ENCODE results near the gene TMEM121.

Gene TMEM121

DNA sequence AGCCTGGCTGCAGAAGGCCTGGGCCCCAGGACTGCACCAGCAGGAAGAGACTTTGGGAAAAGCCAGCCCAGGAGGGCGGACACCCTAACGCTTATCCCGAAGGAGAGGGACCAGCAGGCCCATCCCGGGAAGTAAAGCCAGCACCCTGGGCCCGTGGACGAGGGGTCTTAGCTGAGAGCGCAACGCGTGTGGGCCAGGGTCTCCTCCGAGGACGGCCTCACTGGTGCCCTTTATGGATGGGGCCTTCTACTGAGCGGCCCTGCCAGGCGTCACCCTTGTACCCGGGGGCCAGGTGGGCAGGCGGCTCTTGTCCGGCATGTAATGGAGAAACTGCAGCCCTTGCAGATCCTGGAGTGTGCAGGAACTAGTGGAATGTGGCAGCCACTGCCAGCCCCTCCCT is 21.3 kb upstream of the TMEM121 start:
- no peaks in the 10 kb centered on the region for H3K36me3 ChIP-seq (ENCODE audit: control insufficient read depth, insufficient read depth, low read length)
- no peak overlapping the region for H3K4me3 ChIP-seq (ENCODE audit: low read length)
- H3K4me1 ChIP-seq (ENCODE audit: control insufficient read depth, insufficient read depth, low read length): no peaks in the 10 kb centered on the region
- peaks cover 5% of the 10 kb centered on the region for H3K27me3 ChIP-seq (ENCODE audit: control insufficient read depth, insufficient read depth, low read length)
- no peaks in the 10 kb centered on the region for H3K9me3 ChIP-seq (ENCODE audit: control insufficient read depth, low read length)
- H3K9ac ChIP-seq (ENCODE audit: low read length): no peak overlapping the region

DNA sequence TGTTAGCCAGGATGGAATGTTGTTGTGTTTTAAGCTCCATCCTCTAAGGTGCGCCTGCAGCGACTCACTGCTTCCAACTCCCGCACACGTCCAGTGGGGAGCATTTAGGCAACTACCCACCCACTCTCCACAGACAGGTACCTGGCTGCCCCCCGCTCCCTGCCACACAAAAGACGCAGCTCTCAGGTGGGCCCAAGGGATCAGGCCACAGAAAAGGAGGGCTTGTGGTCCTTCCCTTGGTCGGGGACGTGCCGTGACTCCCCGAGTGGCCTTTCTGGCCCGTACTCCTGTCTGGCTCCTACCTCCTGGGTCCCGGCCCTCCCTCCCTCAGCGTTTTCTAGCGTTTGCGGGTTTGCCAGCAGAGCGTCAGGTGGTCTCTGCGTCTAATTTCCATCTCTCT is 19.1 kb upstream of the TMEM121 start:
- peaks cover 11% of the 10 kb centered on the region for H3K27me3 ChIP-seq (ENCODE audit: control insufficient read depth, insufficient read depth, low read length)

DNA sequence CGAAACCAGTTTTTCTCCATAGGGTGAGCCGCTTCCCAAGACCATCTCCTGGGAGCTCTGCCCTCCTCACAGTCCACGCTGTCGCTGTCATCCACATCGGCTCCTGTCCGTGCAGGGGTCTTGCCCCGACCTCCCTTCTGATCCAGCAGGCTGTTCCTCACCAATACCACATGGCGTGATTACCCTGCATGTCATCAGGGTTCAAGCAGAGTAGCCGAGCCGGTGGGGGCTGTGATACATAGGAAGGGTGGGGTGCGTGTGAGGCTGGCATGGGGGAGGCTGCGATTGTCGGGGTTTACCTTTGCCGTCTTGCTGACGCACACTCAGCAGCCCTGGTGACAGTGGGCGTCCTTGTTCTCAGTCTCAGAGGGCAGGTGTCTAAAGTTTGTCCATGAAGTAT is 18.3 kb upstream of the TMEM121 start:
- Histone ChIP-seq H3K4me3 (ENCODE audit: low read length) (no peak overlapping the region), H3K9ac (ENCODE audit: low read length) (no peak overlapping the region), H3K4me1 (ENCODE audit: control insufficient read depth, insufficient read depth, low read length) (no peaks in the 10 kb centered on the region), H3K27me3 (ENCODE audit: control insufficient read depth, insufficient read depth, low read length) (peaks cover 16% of the 10 kb centered on the region), H3K9me3 (ENCODE audit: control insufficient read depth, low read length) (no peaks in the 10 kb centered on the region), H3K36me3 (ENCODE audit: control insufficient read depth, insufficient read depth, low read length) (no peaks in the 10 kb centered on the region)

More for the DNA sequence above, 19.1 kb upstream of the TMEM121 start:
- no peak overlapping the region for H3K4me3 ChIP-seq (ENCODE audit: low read length)
- H3K9ac ChIP-seq (ENCODE audit: low read length): no peak overlapping the region
- no peaks in the 10 kb centered on the region for H3K9me3 ChIP-seq (ENCODE audit: control insufficient read depth, low read length)
- H3K36me3 ChIP-seq (ENCODE audit: control insufficient read depth, insufficient read depth, low read length): no peaks in the 10 kb centered on the region
- H3K4me1 ChIP-seq (ENCODE audit: control insufficient read depth, insufficient read depth, low read length): no peaks in the 10 kb centered on the region

DNA sequence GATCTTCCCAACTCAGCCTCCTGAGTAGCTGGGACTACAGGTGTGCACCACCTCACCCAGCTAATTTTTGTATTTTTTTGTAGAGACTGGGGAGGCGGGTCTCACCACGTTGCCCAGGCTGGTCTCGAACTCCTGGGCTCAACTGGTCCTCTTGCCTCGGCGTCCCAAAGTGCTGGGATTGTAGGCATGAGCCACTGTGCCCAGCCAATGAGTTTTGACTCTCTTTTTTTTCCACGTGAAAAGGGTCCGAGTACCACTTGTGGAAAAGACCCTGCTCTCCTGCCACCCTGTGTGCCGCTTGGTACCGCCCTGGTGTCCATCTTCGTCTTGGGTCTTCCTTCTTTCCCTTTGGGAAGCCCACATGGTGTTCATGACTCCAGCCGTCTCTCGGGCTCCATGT is 17.8 kb upstream of the TMEM121 start:
- Histone ChIP-seq H3K9me3 (ENCODE audit: control insufficient read depth, low read length) (no peaks in the 10 kb centered on the region), H3K9ac (ENCODE audit: low read length) (no peak overlapping the region), H3K4me3 (ENCODE audit: low read length) (no peak overlapping the region), H3K4me1 (ENCODE audit: control insufficient read depth, insufficient read depth, low read length) (no peaks in the 10 kb centered on the region), H3K36me3 (ENCODE audit: control insufficient read depth, insufficient read depth, low read length) (no peaks in the 10 kb centered on the region), H3K27me3 (ENCODE audit: control insufficient read depth, insufficient read depth, low read length) (peaks cover 20% of the 10 kb centered on the region)

DNA sequence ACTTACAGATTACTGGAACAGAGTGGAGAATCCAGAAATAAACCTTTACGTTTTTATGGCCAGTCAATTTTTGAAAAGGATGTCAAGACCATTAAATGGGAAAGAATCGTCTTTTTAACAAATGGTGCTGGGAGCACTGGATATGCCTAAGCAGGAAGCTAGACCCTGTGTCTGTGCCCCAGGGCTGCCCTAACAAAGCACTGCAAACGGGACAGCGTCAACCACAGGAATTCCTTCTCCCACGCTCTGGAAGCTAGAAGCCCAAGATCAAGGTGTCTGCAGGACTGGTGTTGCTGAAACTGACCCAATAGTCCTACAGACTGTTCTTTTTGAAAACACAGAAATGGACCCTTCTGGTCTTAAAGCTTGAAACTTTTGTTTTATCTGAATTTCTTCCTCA is 9.3 kb upstream of the TMEM121 start:
- no peak overlapping the region for H3K9ac ChIP-seq (ENCODE audit: low read length)
- no peaks in the 10 kb centered on the region for H3K4me1 ChIP-seq (ENCODE audit: control insufficient read depth, insufficient read depth, low read length)
- H3K9me3 ChIP-seq (ENCODE audit: control insufficient read depth, low read length): no peaks in the 10 kb centered on the region

DNA sequence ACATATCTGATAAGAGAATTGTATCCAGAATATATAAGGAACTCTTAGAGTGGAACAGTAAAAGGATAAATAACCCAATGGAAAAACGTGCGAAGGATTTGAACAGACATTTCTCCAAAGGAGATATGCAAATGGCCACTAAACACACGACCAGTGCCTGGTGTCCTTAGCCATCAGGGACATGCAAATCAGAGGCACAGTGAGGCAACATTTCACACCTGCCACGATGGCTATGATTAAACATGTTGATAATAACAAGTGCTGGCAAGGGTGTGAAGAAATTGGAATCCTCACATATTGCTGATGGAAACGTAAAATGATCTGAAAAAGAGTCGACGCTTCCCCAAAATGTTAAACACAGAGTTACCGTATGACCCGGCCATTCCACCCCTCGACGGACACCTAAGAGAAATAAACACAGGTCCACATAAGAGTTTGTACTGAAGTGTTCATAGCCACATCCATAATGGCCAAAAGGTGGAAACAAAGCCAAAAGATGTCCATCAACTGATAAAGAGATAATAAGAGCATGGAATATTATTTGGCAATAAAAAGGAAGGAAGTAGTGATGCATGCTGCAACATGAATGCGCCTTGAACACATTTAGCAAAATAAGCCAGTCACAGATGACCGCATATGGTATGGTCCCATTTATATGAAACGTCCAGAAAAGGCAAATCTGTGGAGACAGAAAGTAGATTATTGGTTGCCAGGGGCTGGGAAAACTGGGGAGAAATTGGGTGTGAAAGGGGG is 6.3 kb upstream of the TMEM121 start:
- Histone ChIP-seq H3K36me3 (ENCODE audit: control insufficient read depth, insufficient read depth, low read length) (no peaks in the 10 kb centered on the region), H3K4me1 (ENCODE audit: control insufficient read depth, insufficient read depth, low read length) (no peaks in the 10 kb centered on the region), H3K9ac (ENCODE audit: low read length) (no peak overlapping the region), H3K4me3 (ENCODE audit: low read length) (no peak overlapping the region), H3K9me3 (ENCODE audit: control insufficient read depth, low read length) (no peaks in the 10 kb centered on the region), H3K27me3 (ENCODE audit: control insufficient read depth, insufficient read depth, low read length) (peaks cover 5% of the 10 kb centered on the region)

More for the DNA sequence above, 9.3 kb upstream of the TMEM121 start:
- Histone ChIP-seq H3K27me3 (ENCODE audit: control insufficient read depth, insufficient read depth, low read length) (peaks cover 14% of the 10 kb centered on the region), H3K36me3 (ENCODE audit: control insufficient read depth, insufficient read depth, low read length) (no peaks in the 10 kb centered on the region), H3K4me3 (ENCODE audit: low read length) (no peak overlapping the region)

DNA sequence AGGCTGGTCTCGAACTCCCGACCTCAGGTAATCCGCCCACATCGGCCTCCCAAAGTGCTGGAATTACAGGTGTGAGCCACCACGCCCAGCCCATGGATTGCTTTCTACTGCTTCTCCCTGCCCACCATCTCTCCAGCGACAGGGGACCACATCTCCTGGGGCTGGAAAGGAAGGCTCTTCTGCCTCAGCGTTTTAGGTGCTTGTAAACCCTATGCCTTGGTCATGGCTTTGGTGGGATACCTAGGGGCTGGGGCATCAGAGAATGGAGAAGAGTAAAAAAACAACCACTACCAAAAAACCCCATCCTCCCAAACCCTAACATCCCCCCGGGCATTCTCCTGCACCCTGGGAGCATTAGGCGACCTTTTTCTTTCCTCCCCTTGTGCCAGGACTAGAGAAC is 1.1 kb upstream of the TMEM121 start:
- Histone ChIP-seq H3K9me3 (ENCODE audit: control insufficient read depth, low read length) (no peaks in the 10 kb centered on the region), H3K4me3 (ENCODE audit: low read length) (no peak overlapping the region), H3K36me3 (ENCODE audit: control insufficient read depth, insufficient read depth, low read length) (no peaks in the 10 kb centered on the region), H3K9ac (ENCODE audit: low read length) (no peak overlapping the region), H3K27me3 (ENCODE audit: control insufficient read depth, insufficient read depth, low read length) (peaks cover 42% of the 10 kb centered on the region), H3K4me1 (ENCODE audit: control insufficient read depth, insufficient read depth, low read length) (peaks cover 31% of the 10 kb centered on the region)

DNA sequence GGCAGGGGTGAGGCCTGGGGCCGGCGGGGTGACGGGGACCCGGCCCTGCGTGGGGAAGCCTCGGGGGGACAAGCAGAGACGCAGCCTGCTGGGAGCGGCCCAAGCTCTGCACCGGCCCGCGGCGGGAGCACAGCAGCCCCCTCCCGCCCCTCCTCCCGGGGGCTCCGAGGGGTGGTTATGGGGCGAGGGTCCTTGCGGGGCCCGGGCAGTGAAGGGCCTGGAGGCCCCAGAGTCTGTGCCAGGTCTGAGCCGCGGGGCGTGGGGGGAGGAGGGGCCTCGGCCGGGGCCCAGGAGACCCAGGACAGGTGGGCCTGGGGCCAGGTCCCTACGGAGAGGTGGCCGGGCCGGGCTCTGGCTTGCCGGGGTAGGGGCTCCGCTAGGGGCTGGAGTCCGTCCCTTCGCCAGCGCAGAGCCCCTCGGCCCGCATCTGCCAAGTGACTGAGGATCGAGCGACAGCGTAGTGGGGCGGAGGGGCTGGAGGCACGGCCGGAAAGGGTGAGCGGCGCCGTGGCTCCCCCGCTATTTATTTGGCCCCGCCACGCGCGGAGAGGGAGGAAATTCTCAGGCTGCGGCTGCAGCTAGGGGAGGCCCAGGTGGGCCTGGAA is 495 bp downstream of the TMEM121 start:
- Histone ChIP-seq H3K4me1 (ENCODE audit: control insufficient read depth, insufficient read depth, low read length) (peaks cover 31% of the 10 kb centered on the region), H3K4me3 (ENCODE audit: low read length) (no peak overlapping the region), H3K27me3 (ENCODE audit: control insufficient read depth, insufficient read depth, low read length) (peaks cover 46% of the 10 kb centered on the region), H3K9me3 (ENCODE audit: control insufficient read depth, low read length) (no peaks in the 10 kb centered on the region), H3K36me3 (ENCODE audit: control insufficient read depth, insufficient read depth, low read length) (no peaks in the 10 kb centered on the region), H3K9ac (ENCODE audit: low read length) (no peak overlapping the region)

DNA sequence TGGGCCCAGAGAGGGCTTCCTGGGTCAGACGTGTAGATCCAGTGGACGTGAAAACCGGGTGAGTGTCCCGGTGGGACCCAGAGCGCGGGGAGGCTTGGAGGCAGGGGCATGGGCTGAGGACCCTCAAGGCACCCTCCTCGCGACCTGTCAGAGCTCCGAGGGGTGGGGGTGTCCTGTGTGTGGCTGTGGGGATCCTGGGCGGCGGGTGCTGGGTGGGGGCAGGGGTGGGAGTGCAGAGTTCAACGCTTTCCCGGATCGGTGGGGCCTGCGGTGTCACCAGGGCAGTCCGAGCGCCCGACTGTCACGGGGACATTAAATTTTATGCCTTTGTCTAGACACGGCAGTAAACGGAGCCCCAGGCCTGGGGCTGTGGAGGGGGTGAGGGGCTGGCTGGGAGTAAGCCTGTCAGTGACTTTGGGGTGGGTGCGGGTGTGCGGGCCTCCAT is 1.0 kb downstream of the TMEM121 start:
- Histone ChIP-seq H3K27me3 (ENCODE audit: control insufficient read depth, insufficient read depth, low read length) (peaks cover 46% of the 10 kb centered on the region), H3K36me3 (ENCODE audit: control insufficient read depth, insufficient read depth, low read length) (no peaks in the 10 kb centered on the region), H3K9me3 (ENCODE audit: control insufficient read depth, low read length) (no peaks in the 10 kb centered on the region), H3K9ac (ENCODE audit: low read length) (peak overlapping the region; percentile 53), H3K4me1 (ENCODE audit: control insufficient read depth, insufficient read depth, low read length) (peaks cover 31% of the 10 kb centered on the region), H3K4me3 (ENCODE audit: low read length) (no peak overlapping the region)

DNA sequence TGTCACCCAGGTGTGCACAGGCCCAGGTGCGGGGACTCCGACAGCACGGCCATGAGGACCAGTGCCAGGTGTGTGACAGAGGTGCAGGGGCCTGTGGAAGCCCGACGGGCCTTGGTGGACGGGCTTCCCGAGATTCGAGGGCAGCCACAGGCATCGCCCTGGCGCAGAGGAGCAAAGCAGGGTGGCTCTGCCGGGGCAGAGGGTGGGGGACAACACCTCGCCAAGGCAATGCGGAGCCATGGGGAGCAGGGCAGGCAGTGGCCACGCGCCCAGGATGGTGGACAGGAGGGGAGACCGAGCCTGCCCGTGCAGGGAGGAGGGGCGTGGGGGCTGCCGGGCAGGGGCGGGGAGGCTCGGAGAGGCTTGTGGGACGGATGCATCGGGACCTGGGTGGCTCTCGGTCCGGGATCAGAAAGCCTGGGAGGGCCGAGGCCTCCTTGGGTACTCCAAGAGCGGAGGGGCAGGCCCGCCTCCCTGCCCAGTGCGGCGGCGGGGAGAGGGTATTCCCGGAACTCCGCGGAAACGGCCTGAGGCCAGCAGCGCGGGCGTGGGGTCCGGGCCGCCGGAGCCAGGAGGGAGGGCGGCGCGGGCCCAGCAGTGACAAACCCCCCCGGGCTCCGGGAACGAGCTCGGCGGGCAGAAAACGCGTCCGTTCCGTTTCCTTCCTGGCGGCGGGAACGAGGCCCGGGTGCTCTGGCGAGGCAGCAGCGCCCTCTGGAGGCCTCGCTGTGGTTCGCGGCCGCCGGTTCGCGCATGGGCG is 1.6 kb downstream of the TMEM121 start:
- Histone ChIP-seq H3K9me3 (ENCODE audit: control insufficient read depth, low read length) (no peaks in the 10 kb centered on the region), H3K4me1 (ENCODE audit: control insufficient read depth, insufficient read depth, low read length) (peaks cover 31% of the 10 kb centered on the region), H3K27me3 (ENCODE audit: control insufficient read depth, insufficient read depth, low read length) (peaks cover 48% of the 10 kb centered on the region)

DNA sequence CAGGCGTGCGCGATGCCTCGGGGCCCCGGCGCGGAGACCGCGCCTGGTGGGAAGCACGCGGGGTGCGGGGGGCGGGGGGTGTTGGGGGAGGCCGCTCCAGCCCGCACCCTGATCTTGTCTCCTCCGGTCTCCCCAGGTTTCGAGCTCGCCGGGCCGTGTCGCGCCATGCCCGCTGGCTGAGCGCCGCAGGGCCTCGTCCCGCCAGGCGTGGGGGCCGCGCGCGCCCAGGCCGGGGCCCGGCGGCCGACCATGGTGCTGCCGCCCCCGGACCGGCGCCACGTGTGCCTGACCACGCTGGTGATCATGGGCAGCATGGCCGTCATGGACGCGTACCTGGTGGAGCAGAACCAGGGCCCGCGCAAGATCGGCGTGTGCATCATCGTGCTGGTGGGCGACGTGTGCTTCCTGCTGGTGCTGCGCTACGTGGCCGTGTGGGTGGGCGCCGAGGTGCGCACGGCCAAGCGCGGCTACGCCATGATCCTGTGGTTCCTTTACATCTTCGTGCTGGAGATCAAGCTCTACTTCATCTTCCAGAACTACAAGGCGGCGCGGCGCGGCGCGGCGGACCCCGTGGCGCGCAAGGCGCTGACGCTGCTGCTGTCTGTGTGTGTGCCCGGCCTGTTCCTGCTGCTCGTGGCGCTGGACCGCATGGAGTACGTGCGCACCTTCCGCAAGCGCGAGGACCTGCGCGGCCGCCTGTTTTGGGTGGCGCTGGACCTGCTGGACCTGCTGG is 2.4 kb downstream of the TMEM121 start:
- Histone ChIP-seq H3K9ac (ENCODE audit: low read length) (peak overlapping the region; percentile 53), H3K27me3 (ENCODE audit: control insufficient read depth, insufficient read depth, low read length) (peaks cover 51% of the 10 kb centered on the region), H3K36me3 (ENCODE audit: control insufficient read depth, insufficient read depth, low read length) (no peaks in the 10 kb centered on the region), H3K4me1 (ENCODE audit: control insufficient read depth, insufficient read depth, low read length) (peaks cover 31% of the 10 kb centered on the region), H3K4me3 (ENCODE audit: low read length) (no peak overlapping the region), H3K9me3 (ENCODE audit: control insufficient read depth, low read length) (no peaks in the 10 kb centered on the region)

More for the DNA sequence above, 1.6 kb downstream of the TMEM121 start:
- Histone ChIP-seq H3K4me3 (ENCODE audit: low read length) (peak overlapping the region; percentile 36), H3K9ac (ENCODE audit: low read length) (peak overlapping the region; percentile 53), H3K36me3 (ENCODE audit: control insufficient read depth, insufficient read depth, low read length) (no peaks in the 10 kb centered on the region)

DNA sequence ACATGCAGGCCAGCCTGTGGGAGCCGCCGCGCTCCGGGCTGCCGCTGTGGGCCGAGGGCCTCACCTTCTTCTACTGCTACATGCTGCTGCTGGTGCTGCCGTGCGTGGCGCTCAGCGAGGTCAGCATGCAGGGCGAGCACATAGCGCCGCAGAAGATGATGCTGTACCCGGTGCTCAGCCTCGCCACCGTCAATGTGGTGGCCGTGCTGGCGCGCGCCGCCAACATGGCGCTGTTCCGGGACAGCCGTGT is 2.9 kb downstream of the TMEM121 start:
- Histone ChIP-seq H3K4me1 (ENCODE audit: control insufficient read depth, insufficient read depth, low read length) (peaks cover 31% of the 10 kb centered on the region), H3K4me3 (ENCODE audit: low read length) (no peak overlapping the region), H3K9me3 (ENCODE audit: control insufficient read depth, low read length) (no peaks in the 10 kb centered on the region), H3K27me3 (ENCODE audit: control insufficient read depth, insufficient read depth, low read length) (peaks cover 51% of the 10 kb centered on the region), H3K36me3 (ENCODE audit: control insufficient read depth, insufficient read depth, low read length) (no peaks in the 10 kb centered on the region), H3K9ac (ENCODE audit: low read length) (no peak overlapping the region)
